A673 (cell line): Measurements from ENCODE around the gene EIF5A2.

Source experiments
- EZH2 ChIP-seq: fragments of 200-600 bp; sonication (generic); IDR thresholded peaks from 2 replicates; pipeline ENCODE4 v1.6.1; 2017; ENCODE audit warnings: borderline replicate concordance, low read depth, mild to moderate bottlenecking, mixed read lengths, antibody characterized with exemption, low read length; ENCODE audit not compliant: poor library complexity, severe bottlenecking
- TF ChIP-seq, protein P1 (sequence below): fragments of 300-800, 200-600 bp; sonication (generic); conservative IDR thresholded peaks from 2 replicates; pipeline ENCODE4 v1.5.1; 2017; ENCODE audit warnings: low read depth, mild to moderate bottlenecking, antibody characterized with exemption, low read length, moderate library complexity, mixed read lengths

DNA sequence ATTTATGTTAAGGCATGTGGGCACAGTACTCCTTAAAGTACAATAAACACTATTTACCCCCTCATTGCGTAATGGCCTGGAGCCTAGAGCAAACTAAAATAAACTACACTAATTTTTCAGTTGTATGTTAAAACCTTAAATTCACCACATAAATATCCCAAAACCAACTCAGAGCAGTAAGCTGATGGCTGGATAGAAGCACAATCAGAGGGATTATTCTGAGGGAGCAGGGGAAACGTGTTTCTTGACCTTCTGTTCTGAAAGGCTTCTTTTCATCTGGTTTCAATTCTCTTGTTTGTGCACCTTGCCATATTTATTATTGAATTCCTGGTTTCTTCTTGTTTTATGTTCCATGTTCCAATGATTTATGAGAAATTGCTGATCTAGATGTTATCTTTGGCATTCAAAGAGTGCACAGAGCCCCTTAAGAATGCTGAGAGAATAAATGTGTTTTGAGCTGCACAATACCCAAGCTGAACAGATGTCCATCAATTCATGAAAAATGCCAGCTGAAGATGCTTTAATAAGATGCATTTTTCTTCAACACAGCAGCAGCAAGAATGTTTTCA is 68.1 kb downstream of the EIF5A2 start:
- TF ChIP-seq, protein P1, sequence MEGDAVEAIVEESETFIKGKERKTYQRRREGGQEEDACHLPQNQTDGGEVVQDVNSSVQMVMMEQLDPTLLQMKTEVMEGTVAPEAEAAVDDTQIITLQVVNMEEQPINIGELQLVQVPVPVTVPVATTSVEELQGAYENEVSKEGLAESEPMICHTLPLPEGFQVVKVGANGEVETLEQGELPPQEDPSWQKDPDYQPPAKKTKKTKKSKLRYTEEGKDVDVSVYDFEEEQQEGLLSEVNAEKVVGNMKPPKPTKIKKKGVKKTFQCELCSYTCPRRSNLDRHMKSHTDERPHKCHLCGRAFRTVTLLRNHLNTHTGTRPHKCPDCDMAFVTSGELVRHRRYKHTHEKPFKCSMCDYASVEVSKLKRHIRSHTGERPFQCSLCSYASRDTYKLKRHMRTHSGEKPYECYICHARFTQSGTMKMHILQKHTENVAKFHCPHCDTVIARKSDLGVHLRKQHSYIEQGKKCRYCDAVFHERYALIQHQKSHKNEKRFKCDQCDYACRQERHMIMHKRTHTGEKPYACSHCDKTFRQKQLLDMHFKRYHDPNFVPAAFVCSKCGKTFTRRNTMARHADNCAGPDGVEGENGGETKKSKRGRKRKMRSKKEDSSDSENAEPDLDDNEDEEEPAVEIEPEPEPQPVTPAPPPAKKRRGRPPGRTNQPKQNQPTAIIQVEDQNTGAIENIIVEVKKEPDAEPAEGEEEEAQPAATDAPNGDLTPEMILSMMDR, result no peak
- no peak for TF ChIP-seq EZH2
